ENCODE results near the gene SLC39A5. TPM values are rescaled to one million over a fixed set of nuclear protein-coding genes. Genes with fewer than 3 reads are reported as not detected.

Gene SLC39A5
- total and polyA plus RNA-seq, 2 of the 8 experiments (the other 6 are each of a cell fraction or from before 2014, with no cell fraction given), result 0.27 TPM; not detected in 1

- Histone ChIP-seq H3K27ac (ENCODE audit: low read depth, low read length) (no peak overlapping the region), H3K4me1 (replicated peaks in 1 of 4; ENCODE audit: control insufficient read depth in 3 of 4, insufficient read depth in 4 of 4, low read length in 3 of 4) (no peaks in the 10 kb centered on the region), H3K36me3 (ENCODE audit: control insufficient read depth in 2 of 4, insufficient read depth in 4 of 4, low read length in 3 of 4) (peaks cover 21 to 81% (median 59%) of the 10 kb centered on the region in 4 experiments; a peak in 7 of 8 replicates), H3K18ac (ENCODE audit: extremely low read depth, low read length) (no peak overlapping the region), H3K4me3 (ENCODE audit: extremely low read depth in 1 of 4, insufficient read depth in 2 of 4, low read depth in 3 of 4, low read length in 4 of 4) (no peak overlapping the region), H3K4me2 (ENCODE audit: insufficient read depth in 1 of 2, low read depth in 2 of 2, low read length in 2 of 2) (no peak overlapping the region), H2BK120ac (replicated peaks; ENCODE audit: low read depth, low read length) (no peak overlapping the region), H2BK12ac (ENCODE audit: low read depth, low read length) (no peak overlapping the region), H4K8ac (ENCODE audit: extremely low read depth, insufficient read depth, low read length) (no peak overlapping the region), H3K14ac (ENCODE audit: insufficient read length) (no peak overlapping the region), H2AK5ac (ENCODE audit: low read depth, low read length) (no peak overlapping the region), H3K56ac (replicated peaks; ENCODE audit: insufficient read length, low read depth, low read length) (no peak overlapping the region), H3K79me1 (ENCODE audit: low read depth, low read length) (no peaks in the 10 kb centered on the region), H4K5ac (ENCODE audit: insufficient read length, low read depth, low read length) (no peak overlapping the region), H2BK20ac (ENCODE audit: low read length) (no peak overlapping the region), H3K23me2 (ENCODE audit: low read depth, low read length) (no peaks in the 10 kb centered on the region), H2BK5ac (ENCODE audit: low read depth, low read length) (no peak overlapping the region), H3K4ac (replicated peaks; ENCODE audit: insufficient read length, low read depth, low read length) (no peak overlapping the region), H4K91ac (replicated peaks; ENCODE audit: insufficient read length, low read length) (no peak overlapping the region), H3K9ac (replicated peaks in 1 of 4; ENCODE audit: extremely low read depth in 1 of 4, low read depth in 3 of 4, low read length in 3 of 4) (no peak overlapping the region), H3K9me3 (ENCODE audit: insufficient read depth in 2 of 2, low read depth in 1 of 2, low read length in 1 of 2) (no peaks in the 10 kb centered on the region), H3K27me3 (replicated peaks in 1 of 4; ENCODE audit: control insufficient read depth in 3 of 4, extremely low read depth in 1 of 4, insufficient read depth in 3 of 4, low read length in 3 of 4) (no peaks in the 10 kb centered on the region), H2BK15ac (ENCODE audit: low read length) (no peak overlapping the region), H3K79me2 (ENCODE audit: control insufficient read depth in 1 of 2, insufficient read depth in 2 of 2, low read length in 2 of 2) (no peaks in the 10 kb centered on the region), H4K20me1 (replicated peaks in 1 of 2; ENCODE audit: control insufficient read depth in 1 of 2, insufficient read depth in 2 of 2, low read length in 2 of 2) (no peaks in the 10 kb centered on the region), H3K23ac (ENCODE audit: insufficient read length) (no peak overlapping the region), H2AFZ (ENCODE audit: low read length) (no peak overlapping the region)
- ChIA-PET POLR2A (ENCODE audit: partially characterized antibody) (interaction anchor here (0.9 to 1.8 kb wide), 4 partner anchors 9 to 22 kb away, joined by 3 to 5 read pairs (median 4); partner anchors contain the start of gene COQ10A), CTCF (ENCODE audit: partially characterized antibody) (interaction anchor here (0.9 to 2.3 kb wide), 5 partner anchors 11 to 186 kb away, joined by 3 to 12 read pairs (median 3); partner anchors contain the start of gene COQ10A)
- 95% methylated on average over 3 of the region's 3 CpGs; no CpG with 5 or more reads in 1 of the 2 experiments for WGBS, 2 experiments (ENCODE audit: extremely low coverage in 1 of 2, insufficient coverage in 1 of 2, insufficient read length in 1 of 2, insufficient replicate concordance in 2 of 2, low coverage in 1 of 2, low lambda C conversion rate in 2 of 2, missing lambda C conversion rate in 1 of 2)
- no peak for DNase-seq (ENCODE audit: low read depth in 1 of 2, low spot score in 2 of 2)
- no peak for FAIRE-seq
- TF ChIP-seq RBBP5 (IDR thresholded peaks at IDR 0.05; ENCODE audit: borderline replicate concordance, low read depth, low read length), result no peak
- TF ChIP-seq EP300 (IDR thresholded peaks at IDR 0.05; ENCODE audit: borderline replicate concordance in 1 of 2, low read depth in 2 of 2, low read length in 2 of 2), result no peak
- TF ChIP-seq ATF3 (IDR thresholded peaks at IDR 0.05; ENCODE audit: insufficient read depth, low read depth, low read length), result no peak
- TF ChIP-seq EZH2 (IDR thresholded peaks at IDR 0.05; ENCODE audit: low read depth, low read length, severe bottlenecking), result no peak
- no peak for TF ChIP-seq SAP30 (IDR thresholded peaks at IDR 0.05; ENCODE audit: insufficient read depth, insufficient replicate concordance, low read length)
- TF ChIP-seq FOSL1 (IDR thresholded peaks at IDR 0.05; ENCODE audit: insufficient read depth, low read depth, low read length), result no peak
- TF ChIP-seq CTCF (IDR thresholded peaks at IDR 0.05; ENCODE audit: control extremely low read depth in 1 of 3, insufficient read depth in 1 of 3, low read depth in 1 of 3, low read length in 3 of 3), result no peak
- no peak for TF ChIP-seq CTBP2 (IDR thresholded peaks at IDR 0.05; ENCODE audit: borderline replicate concordance, insufficient read depth, insufficient read length, low read length)
- no peak for TF ChIP-seq YY1 (IDR thresholded peaks at IDR 0.05; ENCODE audit: low read depth, low read length)
Observed at GRCh38 chr12:56278905-56279304, 49.1 kb downstream of the SLC39A5 start.
